SHP77 treated with DMSO at 0.1 percent for 48 hours (cell line): ENCODE results near the gene DNAJC5.
"Not testable (repeated sequence)": the region's sequence is repeated elsewhere in the genome, so short reads cannot be mapped to it uniquely, and the experiment has no call there.

Experiments used
- DNase-seq: peaks from one replicate; lab custom pipeline; 2025; lab: John Stamatoyannopoulos, UW

Gene DNAJC5, protein sequence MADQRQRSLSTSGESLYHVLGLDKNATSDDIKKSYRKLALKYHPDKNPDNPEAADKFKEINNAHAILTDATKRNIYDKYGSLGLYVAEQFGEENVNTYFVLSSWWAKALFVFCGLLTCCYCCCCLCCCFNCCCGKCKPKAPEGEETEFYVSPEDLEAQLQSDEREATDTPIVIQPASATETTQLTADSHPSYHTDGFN

DNA sequence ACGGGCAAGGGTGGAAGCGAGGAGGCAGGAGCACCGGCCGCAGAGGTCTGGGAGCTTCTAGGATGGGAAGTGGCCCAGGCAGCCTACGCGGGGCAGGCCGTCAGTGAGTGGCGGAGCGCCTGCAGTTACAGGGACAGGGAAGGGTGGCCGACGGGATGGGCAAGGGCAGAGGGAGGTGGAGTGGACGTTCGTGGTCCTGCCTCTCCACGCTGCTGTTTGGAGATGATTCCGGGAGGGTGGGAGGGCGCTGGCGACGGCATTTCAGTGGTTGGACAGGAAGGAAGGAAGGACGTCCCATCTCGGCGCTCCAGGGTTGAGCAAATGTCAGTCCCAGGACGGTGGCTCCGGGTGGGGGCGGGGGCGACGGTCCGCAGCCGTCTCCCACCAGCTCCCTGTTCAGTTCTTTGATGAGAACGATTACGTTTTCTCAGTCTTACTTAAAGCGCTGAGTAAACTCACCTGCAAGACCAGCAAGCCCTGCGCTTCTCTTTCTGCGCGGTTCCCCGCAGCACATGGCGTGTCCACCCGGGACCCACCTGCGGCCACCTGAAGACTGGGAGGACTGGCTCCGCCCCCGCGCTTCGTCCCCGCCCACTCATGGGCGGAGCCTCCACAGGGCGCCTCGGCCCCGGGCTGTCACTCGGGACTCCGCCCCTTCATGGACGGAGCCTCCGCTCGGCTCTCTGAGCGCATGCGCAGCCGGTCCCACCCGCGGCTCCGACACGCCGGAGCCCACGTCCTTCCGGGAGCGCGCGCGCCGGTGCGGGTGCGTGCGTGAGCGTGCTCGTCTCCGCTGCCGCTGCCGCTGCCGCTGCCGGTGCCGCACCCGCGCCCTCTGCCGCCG lies at the start of gene DNAJC5:
TSS of gene DNAJC5 (plus strand) at position 769 of the 844 bp plus-strand sequence. CDS start 33,220 bp downstream, outside the sequence.
- DNase-seq: peak; percentile 89

DNA sequence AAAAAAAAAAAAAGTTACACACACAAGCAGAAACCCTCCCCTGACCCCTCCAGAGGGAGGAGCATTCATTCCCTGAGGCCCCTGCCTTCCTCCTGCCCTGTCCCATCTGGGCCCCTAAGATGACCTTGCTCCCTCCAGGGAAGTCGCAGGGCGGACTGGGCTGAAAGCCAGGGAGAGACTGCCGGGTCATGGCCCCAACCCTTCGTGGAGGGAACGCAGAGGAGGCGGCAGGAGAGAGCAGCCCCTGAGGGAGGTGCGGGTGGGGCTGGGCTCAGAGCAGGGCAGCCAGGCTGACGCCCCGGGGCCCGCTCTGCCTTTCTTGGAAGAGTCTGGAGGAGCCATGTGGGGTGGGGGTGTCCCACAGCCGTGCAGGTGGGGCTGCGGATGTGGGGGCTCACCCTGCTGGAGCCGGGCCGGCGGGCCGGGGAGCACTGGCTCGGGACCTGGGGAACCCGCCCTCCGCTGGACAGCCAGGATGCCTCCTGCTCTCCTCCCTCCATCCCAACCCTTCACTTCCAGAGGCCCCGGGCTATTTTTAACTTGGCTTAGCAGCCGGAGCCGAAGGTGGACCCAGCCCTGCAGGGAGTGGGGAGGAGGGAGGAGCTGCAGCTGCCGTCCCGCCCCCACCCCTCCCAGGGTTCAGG lies 48.7 kb upstream of the DNAJC5 start:
- DNase-seq: no peak

DNA sequence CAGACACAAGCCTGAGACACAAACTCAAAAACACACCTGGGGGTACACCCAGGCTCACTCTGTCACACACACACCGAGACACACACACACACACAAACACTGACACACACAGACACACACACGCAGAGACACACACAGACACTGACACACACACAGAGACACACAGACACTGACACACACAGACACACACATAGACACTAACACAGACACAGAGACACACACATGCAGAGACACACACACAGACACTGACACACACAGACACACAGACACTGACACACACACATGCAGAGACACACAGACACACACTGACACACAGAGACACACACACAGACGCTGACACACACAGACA lies 48.1 kb upstream of the DNAJC5 start:
- DNase-seq: no peak

DNA sequence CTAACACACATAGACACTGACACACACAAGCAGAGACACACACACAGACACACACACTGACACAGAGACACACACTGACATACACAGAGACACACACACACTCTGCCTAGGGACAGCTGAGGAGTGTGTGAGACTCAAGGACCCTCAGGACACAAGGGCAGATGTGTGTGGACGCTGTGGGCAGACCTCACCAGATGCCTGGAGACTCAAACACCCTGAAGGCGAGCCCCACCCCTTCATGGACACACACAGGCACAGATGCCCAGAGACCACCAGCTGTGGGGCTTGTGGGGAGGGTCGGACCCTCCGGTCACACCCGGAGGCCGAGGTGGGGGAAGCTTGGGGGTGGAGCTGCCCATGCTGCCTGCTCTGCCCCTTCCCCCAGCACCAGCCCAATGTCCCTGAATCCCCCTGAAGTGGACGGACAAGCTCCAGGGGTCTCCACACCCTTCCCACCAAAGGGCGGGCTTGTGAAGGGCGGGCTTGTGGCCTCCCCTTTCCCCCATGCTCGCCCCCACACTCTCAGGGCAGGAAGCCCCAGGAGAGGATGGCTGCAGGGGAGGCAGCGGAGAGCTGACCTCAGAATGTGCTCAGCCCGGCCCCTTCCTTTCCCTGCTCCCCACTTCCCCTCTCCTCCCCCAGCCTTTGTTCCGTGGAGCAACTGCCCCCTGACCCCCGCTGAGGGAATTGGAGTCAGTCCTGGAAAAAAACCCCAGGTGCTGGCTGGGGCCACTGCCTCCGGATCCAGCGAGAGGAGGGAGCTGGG lies 47.5 kb upstream of the DNAJC5 start:
- DNase-seq: no peak

DNA sequence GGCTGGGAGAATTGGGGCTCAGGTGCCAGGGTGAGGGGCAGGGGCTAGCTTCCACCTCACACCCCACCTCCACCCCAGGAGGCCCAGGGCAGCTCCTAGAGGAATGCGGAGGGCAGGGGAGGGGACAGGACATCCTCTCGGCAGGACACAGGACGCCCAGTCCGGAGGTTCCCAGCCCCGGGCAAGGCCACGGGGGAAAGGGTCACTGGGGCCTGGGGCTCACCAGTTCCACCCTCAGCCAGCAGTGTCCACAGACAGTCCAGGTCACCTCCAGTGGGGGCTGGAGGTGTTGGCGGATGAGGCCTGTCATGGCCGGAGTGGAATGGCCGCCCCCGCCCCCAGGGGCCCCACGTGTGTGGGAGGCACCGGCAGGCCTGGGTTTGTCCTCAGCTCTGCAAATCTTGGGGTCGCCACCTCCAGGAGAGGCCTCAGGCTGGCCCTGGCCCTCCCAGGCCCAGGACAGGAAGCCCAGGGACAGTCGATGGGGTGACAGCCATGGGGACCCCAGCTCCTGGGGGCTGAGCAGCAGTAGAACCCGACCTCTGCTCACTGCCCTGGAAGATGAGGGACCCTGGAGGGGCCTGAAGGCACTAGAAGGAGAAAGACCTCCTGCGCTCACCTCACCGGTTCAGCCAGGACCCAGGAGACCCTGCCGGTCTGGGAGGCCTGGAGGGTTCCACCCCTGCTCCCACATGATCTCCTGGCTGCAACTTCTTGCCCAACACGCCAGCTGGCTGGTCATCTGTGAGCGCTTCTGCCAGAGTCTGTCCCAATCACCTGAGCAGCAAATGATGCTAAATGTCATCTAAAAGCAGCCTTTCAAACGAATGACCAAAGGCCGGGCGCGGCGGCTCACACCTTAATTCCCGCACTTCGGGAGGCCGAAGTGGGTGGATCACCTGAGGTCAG lies 46.7 kb upstream of the DNAJC5 start:
- DNase-seq: no peak

DNA sequence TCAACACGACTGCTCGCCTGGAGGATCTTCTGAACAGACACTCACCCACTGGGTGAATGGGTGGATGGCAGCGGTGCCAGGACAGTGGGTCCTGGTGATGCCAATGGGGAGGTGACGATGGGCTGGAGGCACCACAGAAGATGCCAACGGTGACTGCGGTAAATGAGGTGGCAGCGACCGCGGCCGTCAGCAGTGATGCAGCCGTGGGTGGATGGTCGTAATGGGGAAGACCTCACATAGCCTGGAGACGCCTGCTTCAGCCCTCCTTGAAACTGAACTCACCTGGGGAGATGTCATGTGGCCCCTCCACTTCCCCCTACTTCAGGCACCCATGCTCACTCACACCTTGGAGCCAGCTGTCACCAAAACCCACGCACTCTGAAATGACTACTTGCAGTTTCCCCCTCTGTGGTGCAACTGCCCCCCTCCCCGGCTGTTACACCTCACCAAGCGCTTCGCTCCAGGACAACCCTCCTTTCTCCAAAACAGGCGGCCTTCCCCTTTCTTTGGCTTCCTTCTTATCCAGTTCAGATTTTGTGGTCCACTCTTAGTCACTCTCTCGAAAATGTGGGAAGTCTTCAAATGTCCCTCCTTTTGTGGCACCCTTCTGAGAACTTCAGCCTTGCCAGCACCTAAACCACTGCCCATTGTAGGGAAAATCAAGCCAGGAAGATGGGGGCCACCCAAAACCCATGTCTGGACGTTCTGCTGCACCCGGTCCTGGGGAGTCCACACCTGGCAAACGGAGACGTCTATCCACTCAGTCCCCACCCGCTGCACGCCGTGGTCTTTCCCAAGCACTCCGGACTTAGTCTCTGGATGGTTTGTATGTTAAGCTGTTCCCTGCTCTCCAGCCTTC lies 44.0 kb upstream of the DNAJC5 start:
- no peak for DNase-seq

DNA sequence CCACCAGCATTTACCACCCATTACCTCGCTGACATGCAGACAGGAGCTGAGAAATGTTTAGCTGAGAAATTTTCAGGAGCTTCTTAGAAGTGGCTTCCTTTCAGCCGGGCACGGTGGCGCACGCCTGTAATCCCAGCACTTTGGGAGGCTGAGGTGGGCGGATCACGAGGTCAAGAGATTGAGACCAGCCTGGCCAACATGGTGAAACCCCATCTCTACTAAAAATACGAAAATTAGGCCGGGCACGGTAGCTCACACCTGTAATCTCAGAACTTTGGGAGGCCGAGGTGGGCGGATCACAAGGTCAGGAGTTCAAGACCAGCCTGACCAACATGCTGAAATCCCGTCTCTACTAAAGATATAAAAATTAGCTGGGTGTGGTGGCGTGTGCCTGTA lies 43.4 kb upstream of the DNAJC5 start:
- DNase-seq: not testable (repeated sequence)

DNA sequence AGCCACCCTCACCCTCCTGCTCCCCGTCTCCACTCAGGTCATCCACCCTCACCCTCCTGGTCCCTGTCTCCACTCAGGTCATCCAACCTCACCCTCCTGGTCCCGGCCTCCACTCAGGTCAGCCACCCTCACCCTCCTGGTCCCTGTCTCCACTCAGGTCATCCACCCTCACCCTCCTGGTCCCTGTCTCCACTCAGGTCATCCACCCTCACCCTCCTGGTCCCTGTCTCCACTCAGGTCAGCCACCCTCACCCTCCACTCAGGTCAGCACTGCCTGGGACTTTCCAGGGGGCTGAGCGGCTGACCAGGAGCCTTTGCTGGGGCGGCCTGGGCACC lies 41.2 kb upstream of the DNAJC5 start:
- DNase-seq: not testable (repeated sequence)

DNA sequence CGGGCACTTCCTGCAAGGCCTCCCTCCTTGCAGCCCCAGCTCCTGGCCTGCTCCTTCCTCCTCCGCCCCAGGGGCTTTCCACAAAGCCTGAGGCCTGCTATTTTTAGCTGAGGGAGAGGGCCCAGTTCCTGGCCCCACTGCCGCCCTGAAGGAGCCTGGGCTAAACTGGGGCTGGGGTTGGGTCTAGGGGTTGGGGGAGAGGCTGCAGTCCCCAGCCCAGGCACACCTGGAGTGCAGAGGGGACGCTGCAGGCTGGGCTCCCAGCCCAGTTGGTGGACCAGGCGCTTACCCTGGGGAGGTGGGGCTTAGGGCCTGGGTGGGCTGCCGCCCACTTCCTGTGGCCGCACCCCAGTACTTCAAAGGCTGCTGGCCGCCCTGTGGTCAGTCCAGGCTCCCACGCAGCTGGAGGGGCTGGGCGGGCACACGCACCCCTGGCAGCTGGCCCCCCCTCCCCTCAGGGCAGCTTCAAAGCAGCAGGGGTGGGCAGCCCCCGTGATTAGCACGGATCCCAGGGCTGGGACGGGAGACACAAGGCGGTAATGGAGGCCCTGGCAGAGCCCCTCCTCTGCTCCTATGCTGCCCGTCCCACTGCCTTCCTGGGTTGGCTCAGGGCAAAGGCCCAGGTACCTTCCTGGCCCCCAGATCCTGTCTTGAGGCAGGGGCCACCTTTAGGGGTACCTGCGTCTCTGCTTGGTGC lies 40.7 kb upstream of the DNAJC5 start:
- DNase-seq: no peak

DNA sequence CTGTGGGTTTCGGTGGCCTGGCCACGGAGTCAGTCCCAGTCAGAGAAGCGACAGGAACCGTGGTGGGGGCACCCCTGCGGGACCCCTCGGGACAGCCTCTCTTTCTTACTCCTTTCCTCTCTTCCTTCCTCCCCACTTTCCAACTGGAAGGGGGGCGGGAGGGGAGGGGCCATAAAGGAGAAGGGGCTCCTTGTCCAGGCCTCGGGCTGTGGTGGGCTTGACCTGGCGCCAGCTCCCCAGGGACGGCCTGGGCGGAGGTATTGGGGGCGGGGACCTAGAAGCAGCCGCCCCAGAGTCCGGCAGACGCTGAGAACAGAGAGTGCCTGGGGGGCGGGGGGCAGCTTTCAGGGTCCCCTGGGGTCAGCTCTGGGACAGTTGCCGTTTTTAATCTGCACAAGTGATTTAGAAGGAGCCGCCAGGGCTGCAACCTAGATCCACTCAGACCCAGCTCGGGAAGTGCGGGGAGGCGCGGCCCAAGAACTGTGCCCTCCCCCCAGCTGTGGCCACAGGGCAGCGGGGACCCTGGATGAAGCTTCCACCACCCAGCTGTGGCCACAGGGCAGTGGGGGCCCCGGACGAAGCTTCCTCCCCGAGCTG lies 40.1 kb upstream of the DNAJC5 start:
- no peak for DNase-seq

DNA sequence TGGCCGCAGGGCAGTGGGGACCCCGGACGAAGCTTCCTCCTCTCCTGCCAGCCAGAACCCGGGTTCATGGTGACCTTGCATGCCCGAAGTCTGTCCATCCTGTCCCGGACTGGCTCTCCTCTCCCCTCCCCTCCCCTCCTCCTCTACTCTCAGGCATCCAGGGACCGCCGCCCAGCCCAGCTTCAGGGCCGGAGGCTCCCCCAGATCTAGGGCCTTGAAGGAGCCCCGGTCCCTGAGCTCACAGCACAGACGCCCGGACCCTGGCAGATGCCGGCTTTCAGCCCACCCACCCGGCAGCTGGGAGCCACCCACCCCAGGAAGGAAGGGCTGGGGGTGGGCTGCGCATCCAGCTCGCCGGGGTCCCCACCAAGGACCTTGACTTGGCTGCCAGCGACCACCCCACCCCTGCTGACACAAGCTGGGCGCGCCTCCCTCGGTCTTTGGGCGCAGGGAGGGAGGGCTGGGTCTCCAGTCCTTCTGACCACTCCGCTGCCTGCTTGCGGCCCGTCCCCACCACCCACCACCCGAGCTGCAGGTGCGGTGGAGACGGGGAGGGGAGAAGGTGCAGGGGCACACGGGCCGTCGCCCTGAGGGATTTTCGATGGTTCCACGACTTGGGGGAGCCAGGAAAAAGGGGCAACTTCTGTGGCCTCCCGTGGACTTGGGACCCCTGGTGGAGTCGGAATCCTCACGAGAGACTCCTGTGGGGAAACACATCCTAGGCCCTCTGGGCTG lies 39.4 kb upstream of the DNAJC5 start:
- no peak for DNase-seq

DNA sequence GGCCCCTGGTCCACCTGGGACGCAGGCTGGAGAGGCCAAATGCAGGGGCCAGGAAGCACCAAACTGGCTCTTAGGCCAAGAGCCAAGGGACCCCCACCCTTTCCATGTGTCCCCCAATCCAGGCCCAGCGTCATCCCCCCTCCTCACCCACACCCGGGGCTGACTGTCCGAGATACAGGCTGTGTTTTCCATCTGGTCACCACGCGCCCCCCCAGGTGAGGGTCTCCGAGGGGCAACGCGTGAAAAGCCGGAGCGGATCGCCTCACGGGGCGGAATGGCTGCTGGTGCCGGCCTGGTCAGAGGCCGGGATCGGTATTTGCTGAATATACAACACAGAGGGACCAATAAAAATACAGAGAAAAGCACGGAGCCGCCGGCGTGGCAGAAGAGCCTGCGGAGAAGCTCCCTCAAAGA lies 38.8 kb upstream of the DNAJC5 start:
- DNase-seq: no peak

DNA sequence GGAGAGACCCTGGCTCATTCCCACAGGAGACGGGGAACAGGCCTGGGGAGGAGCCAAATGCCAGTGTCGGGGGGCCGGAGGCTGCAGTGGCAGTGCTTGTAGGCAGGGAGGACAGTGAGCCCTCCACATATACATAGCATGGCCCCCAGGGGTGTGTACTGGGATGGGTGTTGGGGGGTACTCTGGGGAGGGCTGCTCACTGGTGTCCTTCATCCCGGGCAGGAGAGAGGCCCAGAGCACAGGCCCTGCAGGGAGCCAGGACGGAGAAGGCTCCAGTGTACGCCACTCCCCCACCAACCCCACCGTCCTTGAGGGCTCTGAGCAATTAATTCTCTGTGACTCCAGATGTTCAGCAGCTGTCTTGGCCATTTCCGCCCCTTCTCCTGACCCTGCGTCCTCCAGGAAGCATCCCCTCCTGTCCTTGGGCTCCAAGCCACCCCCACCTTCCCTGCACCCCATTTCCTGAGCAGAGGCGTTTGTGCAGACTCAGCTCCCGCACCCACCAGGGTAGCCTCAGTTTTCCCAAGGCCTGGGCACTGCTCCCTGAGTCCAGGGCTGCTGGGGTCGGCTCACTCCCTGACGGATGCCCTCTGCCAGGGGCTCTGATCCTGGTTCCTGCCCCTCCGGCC lies 37.0 kb upstream of the DNAJC5 start:
- DNase-seq: no peak

DNA sequence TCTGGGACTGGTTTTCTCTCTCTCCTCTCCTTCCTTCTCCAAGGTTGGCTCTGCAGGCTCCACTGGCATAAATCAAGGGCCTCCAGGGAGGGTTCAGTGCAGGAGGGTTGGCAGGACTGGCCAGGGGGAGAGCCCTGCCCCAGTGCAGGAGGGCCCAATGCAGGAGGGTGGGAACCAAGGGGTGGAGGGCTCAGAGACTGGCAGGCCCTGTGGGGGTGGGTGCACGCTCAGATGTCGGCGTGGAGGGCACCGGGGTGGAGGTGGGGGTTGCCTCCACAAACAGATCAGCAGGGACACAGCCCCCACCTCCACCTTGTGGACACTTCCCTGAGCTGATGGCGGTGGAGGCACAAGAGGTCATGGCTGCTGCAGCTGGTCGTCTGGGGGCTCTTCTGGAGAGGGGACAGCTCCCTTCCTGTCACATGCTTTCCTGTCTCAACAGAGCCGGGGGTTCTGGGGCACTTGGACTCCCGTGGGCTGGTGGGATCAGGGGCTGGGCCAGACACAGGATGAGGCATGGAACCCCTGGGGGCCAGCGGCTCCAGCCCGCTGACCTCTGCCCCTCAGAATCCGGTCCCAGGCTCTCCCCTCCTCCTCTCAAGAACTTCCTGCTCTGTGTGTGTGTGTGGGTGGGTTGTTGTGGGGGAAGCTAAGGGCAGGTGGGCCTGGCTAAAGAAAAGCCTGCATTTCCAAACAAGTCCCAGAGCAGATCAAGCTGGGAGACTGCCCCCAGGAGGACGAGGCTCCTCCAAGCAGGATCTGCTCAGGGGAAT lies 36.3 kb upstream of the DNAJC5 start:
- DNase-seq: peak; percentile 32

DNA sequence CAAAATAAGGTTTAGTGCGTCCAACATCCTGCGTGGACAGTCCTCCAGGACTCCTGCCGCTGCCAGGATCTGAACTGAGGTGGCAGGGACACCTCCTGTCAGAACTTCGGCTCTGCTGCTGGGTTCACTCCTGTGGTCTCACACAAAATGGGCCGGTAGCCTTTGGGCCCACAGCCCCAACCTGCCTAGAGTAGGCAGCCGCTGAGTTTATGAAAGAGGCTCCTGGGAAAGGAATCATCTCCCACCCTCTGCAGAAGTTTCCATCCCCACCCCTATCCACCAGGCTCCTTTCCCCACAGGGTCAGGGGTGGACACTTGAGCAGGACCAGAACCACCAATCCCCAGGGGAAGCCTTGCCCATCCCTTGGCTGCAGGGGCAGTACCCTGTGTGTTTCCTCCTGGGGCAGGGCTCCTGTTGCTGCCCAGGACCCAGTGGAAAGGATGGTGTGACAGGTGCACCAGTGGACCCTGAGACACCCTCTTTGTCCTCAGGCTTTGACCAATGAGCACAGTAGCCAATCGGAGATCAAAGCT lies 35.7 kb upstream of the DNAJC5 start:
- DNase-seq: no peak

DNA sequence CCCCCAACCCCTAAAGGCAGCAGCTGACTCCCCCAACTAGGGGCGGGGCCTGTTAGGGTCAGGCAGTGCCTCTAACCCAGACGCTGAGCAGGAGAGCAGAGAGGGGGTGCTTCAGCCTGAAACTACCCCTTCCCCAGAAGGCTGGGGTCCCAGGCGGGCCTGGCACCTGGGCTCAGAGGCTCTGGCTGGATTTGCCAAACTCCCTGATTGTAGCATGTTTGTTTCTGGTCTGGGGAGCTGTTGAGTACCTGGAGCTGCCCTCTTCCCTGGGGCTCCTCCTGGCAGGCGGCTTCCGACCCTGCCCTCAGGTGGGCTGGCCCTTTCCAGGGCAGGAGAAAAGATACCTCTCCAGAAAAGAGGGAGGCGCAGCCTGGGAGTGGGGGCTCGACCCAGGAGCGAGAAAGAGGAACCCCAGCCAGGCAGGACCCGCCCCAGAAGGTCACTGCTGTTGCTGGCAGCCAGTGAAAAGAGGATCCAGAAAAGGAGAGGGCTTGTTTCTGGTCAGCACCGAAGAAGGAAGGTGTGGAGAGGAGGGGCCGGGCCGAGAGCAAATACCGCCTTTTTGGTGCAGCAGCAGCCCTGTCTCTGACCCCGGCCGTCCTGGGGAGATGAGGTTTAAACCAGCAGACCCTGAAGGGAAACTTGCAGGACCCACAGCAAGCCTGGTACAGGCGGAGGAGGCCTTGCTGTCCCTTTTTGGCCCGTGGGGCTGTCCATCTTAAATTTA lies 34.4 kb upstream of the DNAJC5 start:
- DNase-seq: no peak
